ENCODE data around the gene ZNF76.

The ZNF76 gene

DNA sequence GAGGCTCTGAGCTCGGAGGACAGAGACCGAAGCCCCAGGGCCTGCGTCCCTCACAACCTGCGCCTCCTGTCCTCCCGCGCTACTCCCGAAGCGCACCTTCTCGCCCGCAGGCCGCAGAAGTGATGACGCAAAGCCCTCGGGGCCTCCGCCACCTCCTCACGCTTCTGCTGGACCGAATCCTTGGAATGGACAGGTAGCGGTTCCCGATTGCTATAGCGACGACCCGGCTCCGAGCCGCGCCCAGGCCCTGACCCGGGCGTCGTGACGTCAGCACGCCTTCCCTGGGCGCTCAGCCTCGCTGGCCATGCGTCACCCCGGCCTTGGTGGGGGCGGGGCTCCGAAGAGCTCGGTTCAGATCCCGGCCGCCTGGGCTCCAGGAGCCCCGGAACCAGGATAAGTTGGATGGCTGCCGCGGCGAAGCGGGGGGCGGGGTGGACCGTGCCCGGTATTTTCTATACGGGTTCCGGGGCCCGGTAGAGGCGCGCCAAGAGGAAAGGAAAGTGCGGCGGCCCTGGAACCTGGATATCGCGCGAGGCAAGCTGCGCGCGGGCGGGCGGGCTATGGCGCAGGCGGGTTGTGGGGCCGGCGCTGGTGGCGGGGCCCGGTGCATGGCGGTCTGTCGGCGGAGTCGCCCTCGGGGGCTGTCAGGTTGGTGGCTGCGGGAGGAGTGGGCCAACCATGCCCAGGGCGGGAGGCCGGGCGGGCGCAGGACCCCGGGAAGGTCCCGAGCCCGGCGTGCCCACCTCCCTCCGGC is at the start of gene ZNF76:
Gene ZNF76 (plus strand): TSS at position 542 of the 754 bp plus-strand sequence. CDS start 21,417 bp downstream, outside the sequence.
- peak; percentile 88 for DNase-seq

DNA sequence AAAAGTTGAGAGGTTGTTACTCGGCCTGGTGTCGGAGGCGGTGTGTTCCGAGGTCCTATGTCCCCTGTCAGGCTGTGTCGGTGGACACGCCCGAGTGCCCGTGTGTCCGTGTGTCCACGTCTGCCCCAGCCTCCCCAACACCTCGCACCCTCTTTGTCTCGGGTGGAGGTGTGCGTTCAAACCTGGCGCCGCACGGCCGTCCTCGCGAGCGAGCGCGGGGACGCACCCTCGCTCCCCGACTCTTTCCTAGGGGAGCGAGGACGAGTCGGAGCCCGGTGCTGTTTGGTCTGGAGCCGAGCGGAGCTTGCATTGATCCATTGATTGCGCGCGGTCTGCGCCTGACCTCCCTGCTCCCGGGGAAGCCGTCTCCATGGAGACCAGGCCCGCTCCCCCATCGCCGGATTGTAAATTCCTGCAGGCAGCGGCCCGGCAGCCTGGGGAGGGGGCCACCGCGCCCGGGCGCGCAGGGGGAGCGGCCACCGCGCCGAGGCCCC is 46.2 kb upstream of the ZNF76 start:
- no peak for DNase-seq

DNA sequence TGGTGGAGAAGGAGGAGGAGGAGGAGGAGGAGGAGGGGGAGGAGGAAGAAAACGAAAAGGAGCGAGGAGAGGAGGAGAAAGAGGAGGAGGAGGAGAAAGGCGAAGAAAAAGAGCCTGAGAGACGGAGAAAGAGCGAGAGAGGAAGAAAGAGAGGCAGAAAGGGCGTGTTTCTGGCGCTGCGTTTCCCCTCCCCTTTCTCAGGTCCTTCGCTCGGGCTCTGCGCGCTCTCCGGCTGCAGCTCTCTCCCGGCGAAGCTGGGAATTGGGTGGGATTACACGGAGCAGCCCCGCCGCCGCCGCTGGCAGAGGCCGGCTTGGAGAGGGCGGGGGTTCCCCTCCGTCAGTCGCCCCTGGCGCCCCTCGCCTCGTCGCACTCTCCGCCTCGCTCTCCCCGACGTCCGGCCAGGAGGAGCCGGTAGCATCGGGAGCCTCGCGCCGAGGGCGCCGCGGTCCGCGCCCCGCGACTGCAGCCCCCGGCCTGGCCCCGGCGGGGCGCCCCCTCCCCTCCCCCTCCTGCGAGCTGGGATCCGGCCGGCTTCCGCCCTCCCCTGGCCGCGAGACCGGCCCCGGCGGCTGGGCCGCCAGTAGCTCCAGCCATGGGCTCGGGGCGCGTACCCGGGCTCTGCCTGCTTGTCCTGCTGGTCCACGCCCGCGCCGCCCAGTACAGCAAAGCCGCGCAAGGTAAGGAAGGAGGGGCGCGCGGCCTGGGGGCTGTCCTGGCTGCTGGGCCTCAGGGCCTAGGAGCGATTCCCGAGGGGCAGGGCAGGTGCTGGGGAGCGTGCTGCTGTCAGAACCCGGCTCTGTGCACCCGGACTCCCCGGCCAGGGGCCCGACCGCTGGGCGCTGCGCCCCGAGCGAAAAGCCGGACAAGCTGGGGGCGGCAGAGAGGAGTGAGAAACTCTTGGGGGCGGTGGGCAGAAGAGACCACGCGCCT is 45.4 kb upstream of the ZNF76 start, which contains the start of gene SCUBE3:
Gene SCUBE3 (plus strand): TSS at position 133 of the 933 bp plus-strand sequence. CDS start 463 bp downstream, at position 596.
- DNase-seq = no peak

DNA sequence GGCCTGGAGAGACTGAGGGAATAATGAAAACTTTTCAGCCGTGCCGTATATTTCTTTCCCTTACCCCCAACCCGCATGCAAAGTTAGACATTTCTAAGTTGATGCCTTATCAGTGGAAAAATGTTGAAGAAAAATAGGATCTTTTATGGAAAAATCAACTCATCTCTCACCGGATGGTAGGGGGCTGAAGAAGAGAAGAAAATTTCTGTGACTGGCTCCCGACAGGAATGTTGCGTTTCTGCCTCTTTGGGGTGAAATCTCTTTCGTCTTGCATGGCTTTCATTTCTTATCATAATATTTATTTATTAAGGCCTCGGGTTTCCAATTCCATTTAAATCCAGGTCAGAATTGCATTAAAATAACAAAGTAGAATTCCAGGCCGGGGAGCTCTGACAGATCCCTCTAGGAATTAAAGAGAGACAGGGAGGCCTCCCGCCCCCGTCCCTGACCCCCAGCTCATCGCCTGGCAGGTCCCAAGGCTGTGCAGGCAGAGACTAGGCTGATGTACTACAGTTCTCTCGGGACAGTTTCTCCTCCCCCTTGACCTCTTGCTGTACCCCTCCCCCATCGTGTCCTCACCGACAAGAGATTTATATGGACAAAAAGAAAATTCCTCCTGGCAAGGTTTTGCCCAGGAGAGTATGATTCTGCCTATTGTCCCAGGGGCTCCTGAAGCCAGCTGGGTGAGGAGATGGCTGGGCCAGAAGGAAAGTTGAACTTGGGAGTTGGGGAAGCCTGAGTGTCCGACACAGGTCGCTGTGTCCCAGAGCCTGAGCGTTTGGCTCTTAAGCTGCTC is 44.5 kb upstream of the ZNF76 start:
- no peak for DNase-seq

DNA sequence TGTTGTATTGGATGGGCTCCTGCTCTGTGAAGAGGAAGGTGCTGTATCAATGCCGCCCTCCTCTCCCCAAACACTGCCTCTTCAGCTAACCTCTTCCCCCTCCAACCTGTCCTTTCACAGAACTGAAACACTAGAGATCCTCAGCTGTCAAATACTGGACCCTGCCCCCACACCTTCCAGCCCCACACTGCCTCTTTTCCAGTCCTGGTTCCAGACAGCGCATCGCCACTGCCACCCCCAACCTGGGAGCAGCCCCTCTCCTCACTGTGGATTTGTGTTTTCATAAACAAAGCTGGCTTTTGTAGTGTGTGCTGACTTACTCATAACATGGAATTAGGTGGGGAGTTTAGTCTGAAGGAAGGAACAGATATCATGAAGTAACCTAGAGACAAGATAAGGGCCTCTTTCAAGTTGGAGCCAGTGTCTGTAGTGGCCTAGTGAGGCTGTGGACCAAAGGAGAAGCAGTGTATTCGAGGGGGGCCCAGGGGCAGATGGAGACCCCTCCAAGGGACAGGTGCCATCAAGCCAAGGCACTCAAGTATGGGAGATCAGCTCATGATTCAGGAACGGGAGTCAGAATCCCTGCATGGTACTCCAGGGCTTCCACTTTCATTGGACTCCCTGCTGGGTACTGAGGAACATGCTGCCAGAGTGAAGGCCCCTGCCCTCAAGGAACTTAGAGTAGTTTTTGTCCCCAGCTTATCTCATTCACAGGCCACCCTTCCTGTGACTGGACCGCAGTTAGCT is 43.7 kb upstream of the ZNF76 start:
- DNase-seq = no peak

DNA sequence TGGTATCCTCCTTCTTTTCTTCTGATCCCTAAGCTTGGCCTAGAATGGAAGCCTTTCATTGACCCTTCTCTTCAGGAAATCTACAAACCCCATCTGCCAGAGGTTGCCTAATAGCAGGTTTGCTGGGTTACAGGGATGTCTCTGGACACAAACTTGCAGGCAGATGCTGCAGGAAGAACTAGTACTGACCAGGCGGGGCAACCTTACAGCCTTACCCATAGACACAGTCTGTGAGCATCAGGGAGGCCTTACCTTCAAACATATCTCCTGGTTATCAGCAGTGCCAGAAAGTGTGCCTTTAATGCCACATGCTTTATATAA is 43.2 kb upstream of the ZNF76 start:
- no peak for DNase-seq

DNA sequence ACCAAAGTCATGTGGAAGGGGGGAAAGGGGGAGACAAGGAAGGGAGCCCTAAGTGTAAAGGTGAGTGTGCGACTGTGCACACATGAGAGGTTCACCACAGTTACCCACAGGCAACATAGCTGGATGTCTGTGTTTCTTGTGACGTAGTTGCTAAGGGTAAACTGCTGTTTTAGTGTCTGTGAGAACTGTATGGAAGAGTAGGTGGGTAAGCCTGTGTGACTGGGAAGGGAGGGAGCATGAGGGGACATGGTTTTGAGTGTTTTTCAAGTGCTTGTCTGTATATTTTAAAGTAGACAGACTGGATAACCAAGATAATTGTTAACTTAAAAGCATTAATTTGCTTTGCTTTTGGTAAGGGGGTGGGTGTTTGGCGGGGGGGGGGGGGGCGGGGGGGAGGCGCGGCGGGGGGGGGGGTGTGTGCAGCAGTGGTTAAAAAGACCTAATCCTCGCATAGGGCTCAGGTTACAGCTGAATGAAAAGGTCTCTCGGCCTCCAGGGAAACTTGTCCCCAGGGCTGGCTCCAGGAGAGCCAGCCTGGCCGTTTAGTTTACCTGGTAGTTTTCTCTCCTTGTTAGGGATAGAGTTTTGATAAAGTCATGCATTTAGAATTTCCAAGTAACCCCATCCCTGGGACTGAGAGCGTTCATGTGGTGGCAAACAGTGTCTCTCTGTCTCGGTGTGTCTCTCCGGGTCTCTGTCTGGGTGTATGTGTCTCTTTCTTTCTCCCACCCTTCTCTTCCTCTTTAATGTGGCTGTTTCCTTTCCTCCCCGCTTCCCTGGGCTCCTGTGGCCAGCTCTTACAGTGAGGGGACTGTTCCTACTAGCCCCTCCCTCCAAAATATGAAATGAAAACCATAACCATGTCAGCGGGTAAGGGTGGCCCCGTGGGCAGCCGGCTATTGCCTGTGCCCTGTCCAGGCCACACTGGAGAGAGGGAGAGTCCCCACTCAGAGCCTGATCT is 42.4 kb upstream of the ZNF76 start:
- no peak for DNase-seq

DNA sequence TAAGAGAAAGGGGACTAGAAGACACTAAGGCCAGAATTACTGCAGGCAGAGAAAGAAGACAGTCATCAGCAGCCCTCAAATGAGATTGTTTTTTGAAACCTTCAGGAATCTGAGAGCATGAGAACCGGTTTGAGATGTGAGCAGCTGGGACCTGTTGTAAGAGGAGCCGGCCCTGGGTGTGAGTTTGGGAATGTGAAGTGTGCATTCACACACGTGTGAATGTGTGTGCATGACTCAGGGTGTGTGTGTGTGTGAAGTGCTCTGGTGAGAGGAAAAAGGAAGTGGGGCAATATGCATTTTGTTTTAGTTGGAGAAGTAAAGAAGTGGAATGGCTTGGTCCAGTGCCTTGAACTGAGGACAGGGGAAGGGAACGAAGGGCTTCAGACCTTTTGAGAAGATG is 41.5 kb upstream of the ZNF76 start:
- no peak for DNase-seq

DNA sequence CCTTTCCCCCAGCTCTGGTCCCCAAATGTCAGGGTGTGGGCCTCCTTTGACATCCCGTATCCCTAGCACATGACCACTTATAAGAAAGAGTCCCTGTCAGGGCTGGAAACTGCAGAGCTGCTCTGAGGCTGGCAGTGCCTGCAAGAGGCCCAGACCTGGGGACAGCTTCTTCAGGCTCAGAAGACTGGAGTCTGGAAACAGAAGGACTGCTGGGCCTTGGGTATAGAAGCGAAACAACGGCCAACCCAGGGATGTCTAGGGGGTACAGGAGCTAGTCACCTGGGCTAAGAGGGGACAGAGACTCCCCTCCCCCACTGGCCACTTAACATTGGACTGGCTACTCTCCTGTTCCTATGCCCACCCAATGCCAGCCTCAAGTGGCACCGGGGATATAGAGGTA is 41.1 kb upstream of the ZNF76 start:
- DNase-seq = no peak

DNA sequence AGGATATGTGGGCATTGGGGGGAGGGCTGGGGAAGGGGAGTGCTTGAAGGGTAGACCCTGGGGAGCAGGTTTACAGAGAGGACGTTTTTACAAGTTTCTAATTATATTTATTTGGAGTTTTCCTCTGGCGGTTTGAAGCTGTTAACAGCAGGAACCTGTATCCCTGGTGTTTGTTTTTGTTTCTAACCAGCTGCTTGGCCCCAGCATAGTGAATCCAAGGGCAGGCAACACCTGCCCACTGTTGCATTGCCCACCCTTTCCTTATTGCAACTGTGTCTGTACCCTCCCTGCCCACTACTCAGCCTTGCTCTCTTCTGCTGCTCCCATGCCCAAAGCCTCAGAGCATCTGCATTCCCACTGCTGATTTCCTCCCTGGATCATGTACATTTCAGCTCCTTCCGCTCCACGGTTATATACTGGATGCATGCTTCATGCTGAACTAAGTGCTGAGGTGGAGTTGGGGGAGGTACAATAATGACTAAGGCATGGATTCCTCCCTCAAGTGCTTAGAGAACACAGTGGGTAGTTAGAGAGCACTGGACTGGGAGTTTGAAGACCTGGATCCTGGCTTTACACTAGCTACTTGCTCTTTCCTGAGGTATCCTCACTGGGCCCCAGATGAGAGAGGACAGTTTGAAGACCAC is 39.7 kb upstream of the ZNF76 start:
- no peak for DNase-seq

DNA sequence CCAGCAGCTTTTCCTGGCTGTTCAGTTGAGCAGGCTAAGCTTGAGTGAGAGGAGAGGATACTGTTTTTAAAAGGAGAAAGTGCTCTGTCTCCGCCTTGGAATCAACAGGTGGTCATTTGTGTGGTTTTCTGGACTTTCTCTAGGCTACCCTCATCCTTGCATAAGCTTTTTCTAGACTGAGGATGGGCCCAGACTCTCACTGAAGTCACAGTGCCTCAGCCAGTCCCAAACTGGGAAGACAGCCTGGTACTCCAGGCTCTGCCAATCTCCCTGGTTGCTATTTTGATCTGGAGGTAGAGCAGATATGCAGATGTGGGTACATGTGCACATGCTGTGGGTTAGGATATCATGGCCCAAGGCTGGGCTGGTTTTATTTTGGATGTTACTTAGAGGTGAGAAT is 38.8 kb upstream of the ZNF76 start:
- DNase-seq = no peak

DNA sequence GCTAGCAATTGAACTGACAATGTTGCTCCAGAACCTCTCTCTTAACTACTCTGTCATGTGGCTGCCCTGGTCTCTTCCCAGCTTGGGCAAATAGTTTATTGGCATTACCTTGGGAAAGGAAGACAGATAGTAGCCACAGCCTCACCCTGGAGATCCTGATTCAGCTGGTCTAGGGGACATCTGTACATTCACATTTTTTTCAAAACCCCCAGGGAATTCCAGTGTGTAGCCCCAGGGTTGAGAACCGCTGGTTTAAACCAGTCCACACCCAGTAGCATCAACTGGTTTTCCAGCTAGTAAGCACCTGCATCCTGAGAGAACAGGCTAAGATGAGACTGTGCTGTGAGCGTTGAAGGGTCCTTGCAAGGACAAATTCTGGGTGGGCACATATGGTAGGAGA is 36.1 kb upstream of the ZNF76 start:
- DNase-seq = no peak

DNA sequence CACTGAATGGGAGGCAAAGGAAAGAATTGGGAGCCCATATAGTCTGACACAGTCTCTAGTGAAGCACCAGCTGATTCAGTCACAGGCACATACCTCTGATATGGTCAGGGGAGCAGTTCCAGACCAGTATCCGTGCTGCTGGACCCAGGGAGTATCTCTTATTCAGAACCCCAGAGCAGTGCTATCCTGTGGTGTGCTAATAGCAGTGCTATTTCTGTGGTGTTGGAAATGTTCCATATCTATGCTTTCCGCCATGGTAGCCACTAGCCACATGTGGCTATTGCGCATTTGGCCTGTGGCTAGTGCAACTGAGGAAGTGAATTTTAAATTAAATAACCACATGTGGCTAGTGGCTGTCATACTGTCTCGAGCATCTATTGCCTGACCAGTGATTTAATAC is 34.8 kb upstream of the ZNF76 start:
- no peak for DNase-seq

DNA sequence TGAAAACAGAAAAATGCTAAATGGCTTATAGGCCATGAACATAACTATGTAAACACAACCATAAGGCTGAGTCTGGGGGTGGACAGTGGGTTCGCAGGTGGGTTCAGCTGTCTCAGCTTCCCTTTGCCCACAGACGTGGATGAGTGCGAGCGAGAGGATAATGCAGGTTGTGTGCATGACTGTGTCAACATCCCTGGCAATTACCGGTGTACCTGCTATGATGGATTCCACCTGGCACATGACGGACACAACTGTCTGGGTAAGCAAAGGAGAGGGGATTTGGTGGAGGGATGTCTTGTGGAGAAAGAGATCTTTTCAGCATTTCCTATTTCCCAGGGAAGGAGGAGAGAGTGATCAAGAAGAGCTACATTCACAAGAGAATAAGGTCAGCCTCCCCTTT is 31.1 kb upstream of the ZNF76 start:
- no peak for DNase-seq

DNA sequence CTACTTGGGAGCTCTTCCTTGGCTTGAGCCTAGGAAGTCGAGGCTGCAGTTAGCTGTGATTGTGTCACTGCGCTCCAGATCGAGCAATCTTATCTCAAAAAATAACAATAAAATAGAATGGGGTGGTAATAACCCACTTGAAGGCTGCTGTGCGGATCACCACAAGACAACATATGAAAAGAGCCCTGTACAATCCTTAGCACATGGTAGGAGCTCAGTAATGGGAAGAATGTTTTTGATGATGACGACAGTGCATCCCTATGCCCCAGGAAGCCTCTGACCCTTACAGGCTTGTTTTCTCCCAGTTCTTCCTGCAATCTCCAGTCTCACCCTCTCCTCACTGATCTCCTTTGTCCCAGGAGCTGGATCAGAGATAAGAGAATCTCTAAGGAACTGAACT is 30.2 kb upstream of the ZNF76 start:
- no peak for DNase-seq

DNA sequence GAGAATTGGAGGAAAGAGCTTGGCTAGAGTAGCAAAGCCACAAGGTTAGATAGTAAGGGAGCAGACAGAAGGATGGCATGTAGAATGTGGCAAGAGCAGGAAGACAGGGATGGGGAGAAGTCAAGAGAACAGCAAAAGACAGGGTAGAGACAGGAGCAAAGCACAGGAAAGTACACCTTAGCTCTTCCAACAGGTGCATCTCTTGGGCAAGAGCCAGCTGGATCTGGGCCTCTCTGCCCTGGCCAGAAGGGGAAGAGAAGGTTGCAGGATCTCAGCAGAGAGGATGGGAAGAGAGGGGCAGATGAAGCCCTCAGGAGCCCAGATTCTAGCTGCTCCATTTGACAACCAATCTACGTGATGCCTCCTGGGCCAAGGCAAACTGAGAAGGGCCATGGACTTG is 29.0 kb upstream of the ZNF76 start:
- no peak for DNase-seq

DNA sequence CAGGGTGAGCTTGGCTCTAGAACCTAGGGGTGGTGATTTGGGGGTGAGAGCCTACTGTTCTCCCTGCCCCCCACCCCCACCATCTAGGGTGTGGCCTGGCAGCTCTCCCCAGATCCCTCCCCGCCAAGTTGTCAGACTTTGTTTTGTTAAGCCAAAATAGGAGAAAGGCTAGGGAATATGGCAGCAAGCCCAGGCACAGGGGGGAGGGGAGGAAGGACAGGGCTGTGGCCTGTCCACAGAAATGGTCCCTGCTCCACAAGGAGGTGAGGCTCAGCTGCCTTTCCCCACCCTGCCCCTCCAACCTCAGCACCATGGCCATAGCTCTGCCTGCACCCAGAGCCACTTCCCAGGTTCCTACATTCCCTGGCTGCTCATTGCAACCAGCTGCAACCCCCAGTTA is 28.6 kb upstream of the ZNF76 start:
- DNase-seq = no peak

DNA sequence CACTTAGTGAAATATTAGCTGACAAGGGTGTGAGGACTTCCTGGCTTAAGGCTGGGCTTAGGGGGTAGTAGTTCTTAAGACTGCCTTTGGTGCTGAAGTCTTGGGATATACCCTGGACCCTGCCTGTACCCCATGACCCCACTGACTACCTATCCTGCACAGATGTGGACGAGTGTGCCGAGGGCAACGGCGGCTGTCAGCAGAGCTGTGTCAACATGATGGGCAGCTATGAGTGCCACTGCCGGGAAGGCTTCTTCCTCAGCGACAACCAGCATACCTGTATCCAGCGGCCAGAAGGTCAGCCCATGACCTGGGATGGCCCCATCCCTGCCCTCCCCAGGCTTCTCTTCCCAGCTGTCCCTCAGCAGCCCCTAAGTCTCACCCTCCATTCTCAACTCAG is 28.0 kb upstream of the ZNF76 start:
- no peak for DNase-seq

DNA sequence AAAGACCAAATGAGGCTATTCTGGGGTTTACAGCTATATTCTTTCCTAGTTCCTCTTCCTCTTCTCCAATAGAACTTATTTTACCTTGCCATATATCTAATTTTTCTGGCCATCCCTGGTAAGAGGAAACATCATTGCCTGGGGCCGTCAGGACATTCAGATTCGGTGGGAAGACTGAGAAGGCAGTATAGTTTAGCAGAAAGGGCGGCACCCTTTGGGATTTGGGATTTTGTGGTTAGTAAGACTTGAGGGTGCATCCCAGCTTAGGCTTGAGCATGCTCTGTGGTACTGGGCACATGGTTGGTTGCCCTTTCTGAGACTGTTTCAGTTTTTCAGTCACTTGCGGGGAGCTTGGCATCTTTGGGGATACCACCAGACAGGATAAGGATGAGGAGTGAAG is 24.6 kb upstream of the ZNF76 start:
- DNase-seq = no peak

DNA sequence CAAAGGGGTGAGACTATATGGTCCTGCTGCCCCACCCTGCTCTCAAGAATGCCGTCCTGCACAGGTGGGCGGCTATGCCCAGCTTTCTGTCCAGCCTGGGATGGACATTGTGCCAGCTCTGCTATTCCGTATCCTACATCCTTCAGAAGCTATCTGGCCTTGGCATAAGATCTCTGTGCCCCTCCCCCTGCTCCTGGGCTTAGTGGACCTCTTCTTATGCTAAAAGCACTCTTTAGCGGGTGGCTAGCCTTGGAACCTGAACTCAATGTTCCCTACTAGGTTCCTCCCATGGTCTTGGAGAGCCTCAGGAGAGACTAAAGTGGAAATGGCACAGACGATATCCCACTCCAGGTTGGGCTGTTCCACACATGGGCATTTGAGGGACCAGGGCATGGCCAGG is 23.3 kb upstream of the ZNF76 start:
- no peak for DNase-seq

DNA sequence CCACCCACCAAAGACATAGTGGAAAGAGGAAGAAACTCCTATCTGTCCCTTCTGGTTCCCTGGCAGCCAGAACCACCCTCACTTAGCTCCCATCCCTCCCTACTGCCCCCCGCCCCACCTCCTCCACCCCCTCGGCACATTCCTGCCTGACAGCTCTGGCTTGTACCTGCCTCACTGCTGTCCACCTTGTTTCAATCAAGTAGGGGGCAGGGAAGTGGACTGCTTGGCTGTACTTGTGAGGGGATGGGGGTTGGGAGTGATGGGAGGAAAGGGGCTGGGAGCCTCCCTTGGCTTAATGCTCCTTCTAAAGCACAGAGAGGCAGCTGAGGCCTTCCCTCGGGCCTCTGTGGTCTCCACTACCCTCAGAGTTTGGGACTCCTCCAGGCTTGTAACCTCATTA is 22.1 kb upstream of the ZNF76 start:
- DNase-seq = no peak

Measured in NCI-H1048 (cell line).